NCI-H2107 treated with DMSO at 0.1 percent for 48 hours (cell line): Measurements from ENCODE around the gene MRPL46.
"Not testable (repeated sequence)": the region's sequence is repeated elsewhere in the genome, so short reads cannot be mapped to it uniquely, and the experiment has no call there.

ENCODE experiments used
- DNase-seq: peaks from one replicate; lab custom pipeline; 2025; ENCODE audit not compliant: unreplicated experiment; lab: John Stamatoyannopoulos, UW

Gene MRPL46

DNA sequence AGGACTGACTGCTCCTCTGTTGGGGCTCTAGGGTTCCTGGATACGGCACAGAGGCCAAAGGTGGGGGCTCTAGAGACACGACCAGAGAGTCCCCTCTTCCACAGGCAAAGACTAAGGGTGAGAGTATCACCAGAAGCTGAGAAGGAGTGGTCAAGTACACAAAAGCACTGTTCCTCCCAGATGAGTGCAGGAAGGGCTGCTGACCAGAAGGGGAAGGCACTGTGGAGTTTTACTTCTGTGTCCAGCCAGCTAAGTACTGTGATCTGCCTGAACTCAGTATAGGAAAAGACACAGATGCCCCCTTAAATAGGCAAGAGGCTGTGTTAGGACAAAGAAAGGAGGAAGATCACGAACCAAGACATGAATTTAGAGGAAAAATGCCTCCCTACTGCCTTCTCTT, 12.0 kb upstream of the MRPL46 start:
- DNase-seq, result no peak

DNA sequence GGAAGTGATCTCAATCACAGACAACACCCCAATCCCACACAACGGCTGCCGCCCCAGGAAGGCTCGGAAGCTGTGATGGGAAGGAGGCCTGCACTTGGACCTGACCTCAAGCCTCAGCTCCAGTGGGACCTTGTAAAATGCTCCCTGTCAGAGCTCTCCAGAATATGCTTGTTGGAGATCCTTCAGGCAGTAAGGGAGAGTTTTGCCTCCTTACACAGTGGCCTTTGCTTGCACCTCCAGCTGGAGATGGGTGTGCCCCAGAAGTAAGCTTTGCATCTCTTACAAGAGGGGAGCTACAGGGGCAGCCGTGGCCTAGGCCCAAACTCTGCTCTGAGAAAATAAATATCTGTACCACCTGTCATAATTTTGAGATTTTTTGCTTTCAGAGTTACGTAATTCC, 10.7 kb upstream of the MRPL46 start:
- no peak for DNase-seq

DNA sequence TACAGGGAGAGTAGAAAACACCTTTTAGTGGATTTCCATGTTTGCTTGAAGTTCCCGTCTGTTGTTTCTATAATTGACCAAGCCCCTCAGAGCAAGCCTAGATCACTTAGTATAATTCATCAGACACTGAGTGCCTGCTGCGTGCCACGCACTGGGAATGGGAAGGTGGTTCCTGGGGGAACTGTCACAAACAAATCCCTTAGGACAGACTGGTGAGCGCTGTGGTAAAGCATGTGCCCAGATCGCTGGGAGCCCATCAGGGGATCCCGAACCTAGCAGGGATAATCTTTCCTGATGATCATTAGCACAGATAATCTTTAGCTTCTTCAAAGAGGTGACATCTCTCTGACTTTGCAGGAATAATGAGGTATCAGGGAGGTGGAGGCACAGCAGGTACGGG, 9.9 kb upstream of the MRPL46 start:
- DNase-seq, result no peak

DNA sequence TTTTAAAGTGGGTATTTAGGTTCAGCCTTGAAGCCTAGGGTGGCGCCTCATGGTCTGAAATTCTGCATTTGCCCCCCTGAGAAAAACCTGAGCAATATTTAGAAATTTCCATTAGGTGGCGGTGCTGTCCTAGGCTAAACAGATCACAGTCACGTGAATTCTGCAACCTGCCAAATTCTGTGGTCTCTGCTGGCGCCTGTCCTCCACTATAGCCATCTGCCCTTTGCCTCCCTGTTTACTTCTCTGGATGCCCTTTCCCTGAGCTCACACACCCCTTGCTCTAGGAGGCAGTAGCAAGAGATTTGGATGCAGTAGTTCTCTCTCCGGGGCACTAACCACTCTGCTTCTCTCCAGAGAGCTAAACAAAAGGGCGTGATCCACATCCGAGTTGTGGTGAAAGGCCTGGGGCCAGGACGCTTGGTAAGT, 9.5 kb upstream of the MRPL46 start:
- DNase-seq, result peak; percentile 33

DNA sequence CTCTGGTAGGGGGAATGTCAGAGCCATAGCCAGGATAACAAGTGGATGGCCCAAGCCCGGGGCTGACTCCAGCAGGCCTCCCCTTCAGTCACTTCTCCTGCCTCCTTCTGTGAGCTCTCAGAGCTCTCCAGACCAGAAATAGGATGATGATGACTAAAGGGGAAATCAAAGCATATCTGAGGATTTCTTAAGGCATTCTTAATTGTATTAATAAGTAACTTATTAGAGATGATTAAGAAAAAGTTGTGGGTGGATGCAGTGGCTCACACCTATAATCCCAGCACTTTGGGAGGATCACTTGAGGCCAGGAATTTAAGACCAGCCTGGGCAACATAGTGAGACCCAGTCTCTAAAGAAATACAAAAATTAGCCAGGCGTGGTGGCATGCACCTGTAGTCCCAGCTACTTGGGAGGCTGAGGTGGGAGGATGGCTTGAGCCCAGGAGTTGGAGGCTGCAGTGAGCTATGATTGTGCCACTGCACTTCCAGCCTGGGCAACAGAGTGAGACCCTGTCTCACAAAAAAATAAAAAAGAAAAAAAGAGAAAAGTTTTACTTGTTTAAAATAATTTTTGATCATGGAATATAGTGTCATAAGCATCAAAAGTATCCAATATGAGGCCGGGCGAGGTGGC, 6.6 kb upstream of the MRPL46 start:
- DNase-seq, result not testable (repeated sequence)

DNA sequence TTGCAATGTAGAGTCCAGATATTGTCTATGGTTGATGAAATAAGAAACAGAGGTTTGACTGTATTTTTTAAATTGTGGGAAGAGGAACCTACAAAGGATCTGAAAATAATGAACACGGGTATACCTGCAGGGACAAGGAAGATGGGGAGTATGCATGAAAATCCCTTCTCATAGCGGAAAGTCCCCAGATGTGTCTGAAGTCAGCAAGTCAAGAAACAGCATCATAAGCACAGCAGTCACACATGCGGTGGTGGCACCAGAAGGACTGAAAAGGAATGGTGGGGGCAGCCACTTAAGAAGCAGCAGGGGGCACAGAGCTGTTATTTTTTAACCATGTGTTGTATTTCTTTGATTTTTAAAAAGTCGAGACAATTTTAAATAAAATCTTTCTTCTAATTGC, 5.0 kb upstream of the MRPL46 start:
- DNase-seq, result no peak

DNA sequence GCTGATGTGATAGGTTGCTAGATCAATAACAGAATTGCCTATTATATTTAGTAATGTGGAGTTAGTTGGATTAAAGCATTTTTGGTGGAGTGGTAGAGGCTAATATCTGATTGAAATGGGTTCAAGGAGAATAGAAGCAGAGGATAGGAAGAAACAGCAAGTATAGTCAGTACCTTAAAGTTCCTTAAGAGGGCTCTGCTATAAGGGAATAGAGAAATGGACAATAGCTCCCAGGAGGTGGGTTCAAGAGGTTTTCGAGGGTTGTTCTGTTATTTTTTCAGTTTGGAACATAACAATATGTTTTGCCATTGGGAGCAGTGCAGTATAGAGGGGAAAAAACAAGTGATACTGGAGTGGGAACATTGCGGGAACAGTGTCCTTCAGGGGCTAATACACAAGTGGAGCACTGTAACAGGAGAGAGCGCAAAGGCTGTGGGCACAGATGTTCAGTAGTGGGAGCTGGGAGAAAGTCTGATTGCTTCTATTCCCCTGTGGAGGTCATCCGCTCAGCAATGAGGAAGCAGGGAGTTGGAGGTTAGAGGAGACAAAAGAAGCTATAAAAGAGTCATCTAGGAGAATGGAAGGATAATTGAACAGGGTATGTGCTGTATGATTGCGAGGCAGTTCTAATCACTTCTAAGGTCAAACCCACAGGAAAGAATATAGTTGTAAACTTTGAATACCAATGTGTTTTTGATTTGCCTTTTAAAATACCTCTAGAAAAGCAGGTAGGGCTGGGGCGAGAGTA, 3.6 kb upstream of the MRPL46 start:
- no peak for DNase-seq

DNA sequence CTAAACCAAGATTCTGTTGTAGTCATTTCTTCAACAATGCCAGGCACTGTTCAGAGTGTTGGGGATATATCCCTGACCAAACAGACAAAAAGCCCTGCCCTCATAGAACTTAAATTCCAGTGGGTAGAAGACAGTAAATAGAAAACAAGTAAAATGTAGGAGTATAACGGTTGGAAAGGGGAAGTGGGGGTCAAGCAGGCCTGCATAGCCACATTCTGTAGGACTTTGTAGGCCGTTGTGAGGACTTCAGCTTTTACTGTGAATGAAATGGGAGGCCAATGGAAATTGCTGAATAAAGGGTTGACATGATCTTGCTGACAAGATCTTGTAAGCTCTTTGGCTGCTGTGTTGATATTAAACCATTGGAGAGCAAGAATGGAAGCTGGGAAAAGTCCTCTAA, 2.1 kb upstream of the MRPL46 start:
- DNase-seq, result no peak

DNA sequence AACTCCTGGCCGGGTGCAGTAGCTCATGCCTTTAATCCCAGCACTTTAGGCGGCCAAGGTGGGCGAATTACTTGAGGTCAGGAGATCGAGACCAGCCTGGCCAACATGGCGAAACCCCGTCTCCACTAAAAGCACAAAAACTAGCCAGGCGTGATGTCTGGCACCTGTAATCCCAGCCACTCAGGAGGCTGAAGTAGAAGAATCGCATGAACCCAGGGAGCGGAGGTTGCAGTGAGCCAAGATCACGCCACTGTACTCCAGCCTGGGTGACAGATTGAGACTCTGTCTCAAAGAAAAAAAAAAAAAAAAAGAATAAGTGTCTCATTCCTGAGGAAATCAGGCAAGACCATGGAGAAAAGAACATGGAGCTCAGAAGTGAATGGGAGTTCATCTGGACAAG, 1.5 kb upstream of the MRPL46 start:
- not testable (repeated sequence) for DNase-seq

DNA sequence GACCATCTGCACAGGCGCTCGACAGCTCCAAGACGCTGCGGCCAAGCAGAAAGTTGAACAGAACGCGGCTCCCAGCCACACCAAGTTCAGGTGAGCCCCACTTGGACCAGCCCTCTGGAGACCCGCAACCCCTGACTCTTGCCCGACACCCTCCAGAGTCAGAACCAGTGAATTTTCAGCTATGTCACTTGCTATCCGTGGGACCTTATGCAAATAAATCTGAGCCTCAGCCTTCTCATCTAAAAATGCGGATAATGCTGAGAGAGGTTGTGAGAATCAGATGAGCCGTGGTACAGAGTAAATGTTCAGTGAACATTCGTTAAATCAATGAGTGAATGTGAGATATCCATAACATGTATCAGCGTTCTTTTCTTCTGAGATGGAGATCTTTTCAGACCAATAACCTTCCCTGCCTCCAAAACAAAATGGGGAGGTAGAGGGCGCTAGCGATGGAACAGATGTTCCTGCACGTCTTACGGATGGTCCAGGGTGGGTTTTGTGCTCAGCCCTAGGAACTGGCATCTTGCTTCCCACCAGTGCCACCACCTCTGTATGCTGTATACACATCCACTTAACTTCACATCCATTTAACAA, 844 bp upstream of the MRPL46 start:
- no peak for DNase-seq

DNA sequence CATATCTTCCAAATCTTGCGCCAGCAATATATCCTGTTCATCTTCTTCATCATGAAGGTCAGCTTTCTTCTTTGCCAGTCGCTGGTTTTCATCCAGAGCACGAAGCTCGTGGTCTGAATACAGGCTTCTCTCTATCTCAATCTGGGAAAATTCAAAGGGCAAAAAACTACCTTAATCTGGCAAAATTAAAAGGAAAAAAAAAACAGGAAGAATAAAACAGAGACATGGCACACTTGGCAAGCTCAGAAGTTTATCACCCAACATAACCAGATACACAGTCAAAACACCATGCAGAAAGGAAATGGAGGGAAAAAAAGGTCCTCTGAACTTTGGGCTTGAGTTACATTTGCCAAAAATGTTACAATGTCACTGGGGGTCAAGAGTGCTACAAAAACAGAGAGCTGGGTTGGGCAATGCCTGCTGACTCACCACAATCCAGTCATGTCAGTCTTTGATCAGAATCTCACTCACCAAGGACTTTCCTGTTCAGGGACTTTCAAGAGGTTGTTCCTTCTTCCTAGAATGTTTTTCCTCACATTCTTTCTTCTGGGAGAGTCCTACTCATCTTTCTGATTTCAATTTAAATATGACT, 1.5 kb downstream of the MRPL46 start:
- no peak for DNase-seq

DNA sequence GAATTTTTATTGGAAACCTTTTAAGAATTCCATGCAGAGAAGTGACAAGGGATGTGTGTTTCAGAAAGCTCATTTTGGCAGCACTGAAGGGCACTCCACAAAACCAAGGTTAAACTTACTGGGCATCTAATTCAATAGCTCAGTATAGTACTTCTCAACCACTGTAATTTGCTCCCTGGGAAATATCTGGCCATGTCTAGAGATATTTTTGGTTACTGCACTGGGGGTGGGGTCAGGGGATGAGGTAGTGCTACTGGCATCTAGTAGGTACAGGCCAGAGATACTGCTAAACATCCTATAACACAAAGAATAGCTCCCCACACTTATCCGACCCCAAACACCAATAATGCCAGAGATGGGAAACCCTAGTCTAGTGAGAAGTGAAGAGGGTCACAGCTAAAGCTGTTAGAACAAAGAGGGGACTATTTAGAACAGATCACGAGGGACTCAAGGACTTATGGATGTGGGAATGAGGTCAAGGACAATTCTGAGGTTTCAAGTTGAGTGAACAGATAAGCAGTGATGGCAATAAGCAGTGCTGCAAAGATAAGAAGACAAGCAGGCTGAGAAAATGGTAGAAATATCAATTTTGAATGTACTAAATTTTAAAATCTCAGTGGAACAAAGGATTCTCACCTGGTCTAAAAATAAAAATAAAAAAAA, 3.2 kb downstream of the MRPL46 start:
- DNase-seq, result no peak

DNA sequence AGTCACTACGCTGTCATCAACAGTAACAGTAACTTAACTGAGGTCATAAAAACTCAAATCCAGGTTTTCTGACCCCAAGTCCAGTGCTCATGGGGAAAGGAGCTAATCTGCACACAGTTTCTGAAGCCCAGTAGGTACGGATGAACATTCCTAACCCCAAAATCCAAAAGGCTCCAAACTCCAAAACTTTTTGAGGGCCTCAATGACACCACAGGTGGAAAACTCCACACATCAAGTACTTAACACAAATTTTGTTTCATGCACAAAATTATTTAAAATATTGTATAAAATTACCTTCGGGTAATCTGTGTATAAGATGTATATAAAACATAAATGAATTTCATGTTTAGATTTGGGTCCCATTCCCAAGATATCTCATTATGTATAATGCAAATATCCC, 10.5 kb downstream of the MRPL46 start:
- no peak for DNase-seq

DNA sequence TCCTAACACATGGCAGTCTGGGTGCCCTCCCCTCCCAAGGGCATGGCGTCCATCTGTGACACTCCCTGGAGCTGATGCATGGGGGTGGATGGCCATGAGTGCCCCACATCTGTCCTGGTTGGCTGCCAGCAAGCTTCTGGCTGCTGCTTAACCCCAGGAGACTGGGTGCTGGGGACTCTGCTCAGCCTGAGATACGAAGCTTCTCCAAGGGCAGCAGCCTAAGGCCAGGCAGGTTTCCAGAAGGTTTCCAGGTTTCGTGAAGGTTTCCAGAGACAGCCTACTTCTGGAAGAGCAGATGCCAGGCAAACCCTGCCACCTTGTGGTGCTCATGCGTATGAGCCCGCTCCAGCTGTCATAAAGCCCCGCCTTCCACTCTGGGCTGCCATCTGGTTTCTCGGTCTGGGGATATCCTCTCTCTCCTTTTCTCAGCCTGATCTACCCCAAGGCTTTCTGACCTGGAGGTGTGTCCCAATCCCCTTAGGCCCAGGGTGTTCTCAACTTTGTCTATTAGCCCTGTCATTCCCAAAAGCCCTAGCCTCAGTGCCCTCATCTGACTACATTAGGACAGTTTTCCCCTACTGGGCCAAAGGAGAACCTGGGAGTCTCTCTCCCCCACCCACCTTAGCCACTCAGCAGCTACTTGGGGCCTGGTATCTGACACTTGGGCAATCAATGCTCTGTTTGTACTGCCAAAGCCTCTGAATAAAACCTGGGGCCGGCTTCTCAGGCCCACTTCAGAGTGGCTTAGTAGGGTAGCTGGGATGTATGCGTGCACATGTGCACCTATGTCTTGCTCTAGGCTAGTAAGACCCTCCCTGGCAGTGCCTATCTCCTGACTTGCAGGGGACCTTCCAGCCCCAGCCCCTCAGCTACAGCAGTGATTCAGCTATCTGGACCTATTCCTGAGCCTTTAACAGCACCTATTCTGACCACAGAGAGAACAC, 12.0 kb downstream of the MRPL46 start:
- peak; percentile 20 for DNase-seq

DNA sequence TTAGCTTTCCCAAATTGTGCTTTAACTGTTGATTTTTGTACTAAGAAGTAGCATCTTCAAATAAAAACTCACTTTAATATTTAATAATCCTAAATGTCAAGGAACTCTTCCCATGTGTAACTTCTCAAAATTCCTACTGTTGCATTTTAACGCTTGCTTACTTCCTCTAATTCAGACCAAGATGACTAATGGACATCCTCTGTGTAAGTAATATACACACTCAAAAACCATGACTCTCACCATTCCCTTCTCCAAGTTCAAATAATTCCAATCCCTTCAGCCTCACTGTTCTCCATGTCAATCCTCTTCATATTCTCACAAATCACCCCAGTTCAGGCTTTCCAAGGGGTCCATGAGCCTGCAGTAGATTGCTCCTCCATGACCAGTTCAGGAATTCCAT, 13.0 kb downstream of the MRPL46 start:
- DNase-seq, result no peak

DNA sequence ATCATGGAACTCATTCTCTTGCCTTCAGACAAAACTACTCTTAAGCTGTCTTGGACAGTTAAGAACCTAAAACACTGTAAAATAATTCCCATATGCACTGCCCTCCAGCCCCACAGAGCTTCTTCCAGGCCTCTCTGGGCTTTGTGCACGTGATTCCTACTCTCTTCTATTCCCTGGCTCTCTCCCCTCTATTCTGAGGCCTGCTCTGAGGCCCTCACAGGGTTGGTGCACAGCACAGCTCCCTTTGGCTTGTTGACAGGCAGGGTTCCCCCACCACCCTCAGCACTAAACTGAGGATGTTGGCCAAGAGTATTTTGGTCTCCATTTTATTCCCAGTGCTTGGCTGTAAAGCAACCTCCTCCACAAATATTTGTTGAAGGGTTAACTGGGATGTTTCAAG, 13.5 kb downstream of the MRPL46 start:
- no peak for DNase-seq

DNA sequence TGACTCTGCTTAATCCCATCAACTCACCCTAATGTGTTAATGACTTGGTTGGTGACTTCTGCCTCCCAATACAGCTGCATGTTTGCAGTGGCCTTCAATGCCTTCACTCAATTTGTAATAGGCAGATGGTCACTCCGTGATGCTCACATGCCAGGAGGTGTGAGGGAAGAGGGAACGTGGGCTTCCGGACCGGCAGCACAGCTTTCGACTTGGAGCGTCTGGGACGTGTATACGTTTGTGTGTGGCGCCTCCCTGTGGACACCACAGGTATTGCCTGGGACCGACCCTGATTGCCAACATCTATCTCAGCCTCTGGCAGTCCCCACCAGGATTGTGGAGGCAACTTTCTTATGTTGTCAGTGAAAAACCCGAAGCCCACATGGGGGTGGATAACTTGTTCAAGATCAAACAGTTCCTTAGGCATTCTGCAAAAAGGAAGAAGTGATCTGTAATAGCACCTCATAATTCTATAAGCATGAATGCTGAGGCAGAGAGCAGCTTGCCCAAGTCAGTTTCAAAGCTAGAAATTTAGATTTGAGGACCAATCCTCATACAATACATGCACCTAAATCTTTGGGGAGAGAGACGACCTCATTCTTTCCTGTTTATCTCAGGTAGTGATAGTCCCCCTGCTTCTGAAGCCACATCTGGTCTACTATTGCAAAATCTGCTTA, 16.9 kb downstream of the MRPL46 start:
- DNase-seq, result no peak

DNA sequence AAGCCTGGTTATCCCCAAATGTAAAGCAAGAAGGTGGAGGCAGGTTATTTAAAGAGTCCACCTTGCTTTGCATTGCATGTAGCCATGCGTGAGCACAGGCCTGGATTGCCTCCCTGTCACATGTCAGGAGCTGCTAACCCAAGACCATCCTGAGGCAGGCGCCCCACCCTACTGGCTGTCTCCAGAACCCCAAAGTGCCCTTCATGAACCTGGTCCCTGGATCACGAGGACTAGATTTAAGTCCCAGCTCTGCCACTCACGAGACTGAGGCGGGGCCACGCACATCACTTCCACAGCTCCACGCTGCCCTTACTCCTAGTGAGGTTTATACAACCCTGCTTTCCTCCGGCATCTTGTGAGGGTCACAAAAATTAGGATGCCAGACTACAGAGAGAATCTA, 17.6 kb downstream of the MRPL46 start:
- no peak for DNase-seq

DNA sequence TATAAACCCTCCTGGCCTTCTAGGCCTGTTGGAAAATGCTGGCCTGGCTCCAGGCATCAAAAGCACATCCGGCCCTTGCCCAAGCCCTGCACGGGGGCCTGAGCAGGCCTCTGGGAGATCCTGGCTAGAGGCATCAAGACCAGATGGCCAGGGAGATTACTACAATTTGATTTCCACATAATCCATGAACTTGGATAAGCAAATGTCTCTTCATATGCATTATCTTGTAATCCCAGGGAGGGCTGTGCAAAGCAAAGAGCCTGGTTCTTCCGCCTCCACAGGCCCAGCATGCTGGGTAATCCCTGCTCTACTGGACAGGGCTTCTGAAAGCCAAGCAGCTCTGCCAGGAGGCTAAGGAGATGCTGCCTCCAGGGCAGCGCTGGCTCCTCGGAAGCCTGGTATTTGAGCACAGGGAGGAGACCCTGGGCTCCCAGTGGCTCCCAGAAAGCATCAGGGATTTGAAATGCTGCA, 18.2 kb downstream of the MRPL46 start:
- DNase-seq, result no peak

DNA sequence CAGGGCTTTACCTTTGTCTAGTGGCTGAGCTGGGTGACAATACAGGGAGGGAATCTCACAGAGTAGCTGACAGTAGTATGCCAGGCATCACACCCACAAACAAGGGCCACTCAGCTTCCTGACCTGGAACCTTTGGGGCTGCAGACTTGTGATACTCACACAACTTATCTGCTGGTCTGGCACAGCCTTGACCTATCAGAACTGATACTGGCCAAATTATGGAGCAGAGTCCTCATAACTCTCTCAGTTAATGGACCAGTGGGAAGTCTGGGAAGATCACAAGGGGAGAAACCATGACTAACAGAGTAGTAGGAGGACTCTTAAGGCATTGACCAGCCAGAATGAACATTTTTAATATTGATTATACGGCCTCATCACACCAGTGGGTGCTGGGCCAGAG, 19.4 kb downstream of the MRPL46 start:
- no peak for DNase-seq
